Stimulated activated CD4-positive, alpha-beta T cell treated with anti-CD3 and anti-CD28 coated beads, Interleukin-1b, Interleukin-23, amount 100 ng/mL, for 4 hours (primary cell): ENCODE measurements around the gene ALK.
"Not testable (repeated sequence)": the region's sequence is repeated elsewhere in the genome, so short reads cannot be mapped to it uniquely, and the experiment has no call there.

Source experiments
- DNase-seq, 2 donors: peaks; one replicate each; pipeline ENCODE4 v3.0.0-alpha.2; 2020; ENCODE audit warnings: low read depth in 2 of 2

ALK gene

GRCh38 chr2:29841386-29842004 lies 79.9 kb downstream of the ALK start:
- DNase-seq = peak in 1 of 2 donors; percentile 0

GRCh38 chr2:29839306-29839705 lies 82.1 kb downstream of the ALK start:
- DNase-seq = no peak

GRCh38 chr2:29837925-29838324 lies 83.5 kb downstream of the ALK start:
- DNase-seq = no peak

- no peak for DNase-seq
These were observed 86.8 kb downstream of the ALK start for GRCh38 chr2:29834624-29835023.

GRCh38 chr2:29834036-29834540 lies 87.3 kb downstream of the ALK start:
- DNase-seq = no peak

- no peak for DNase-seq
These were observed 89.8 kb downstream of the ALK start for GRCh38 chr2:29831560-29831959.

GRCh38 chr2:29829841-29830240 lies 91.5 kb downstream of the ALK start:
- no peak for DNase-seq

GRCh38 chr2:29824145-29824544 lies 97.2 kb downstream of the ALK start:
- DNase-seq = not testable (repeated sequence)

- no peak for DNase-seq
These were observed 99.8 kb downstream of the ALK start for GRCh38 chr2:29821591-29821990.

- DNase-seq = no peak
These were observed 101.8 kb downstream of the ALK start for GRCh38 chr2:29819570-29819969.

GRCh38 chr2:29817801-29818680 lies 103.3 kb downstream of the ALK start:
- DNase-seq = no peak

- DNase-seq = no peak
These were observed 104.1 kb downstream of the ALK start for GRCh38 chr2:29817299-29817698.

- no peak for DNase-seq
These were observed 104.7 kb downstream of the ALK start for GRCh38 chr2:29816651-29817050.

GRCh38 chr2:29811378-29811777 lies 110.0 kb downstream of the ALK start:
- no peak for DNase-seq

GRCh38 chr2:29810956-29811355 lies 110.4 kb downstream of the ALK start:
- DNase-seq = no peak

- DNase-seq = no peak
These were observed 113.1 kb downstream of the ALK start for GRCh38 chr2:29808321-29808720.

- DNase-seq = no peak
These were observed 114.3 kb downstream of the ALK start for GRCh38 chr2:29807082-29807481.

- no peak for DNase-seq
These were observed 114.9 kb downstream of the ALK start for GRCh38 chr2:29806461-29806860.

- no peak for DNase-seq
These were observed 116.7 kb downstream of the ALK start for GRCh38 chr2:29804671-29805070.

GRCh38 chr2:29803537-29803936 lies 117.8 kb downstream of the ALK start:
- DNase-seq = no peak

GRCh38 chr2:29802986-29803385 lies 118.4 kb downstream of the ALK start:
- no peak for DNase-seq

- DNase-seq = no peak
These were observed 121.8 kb downstream of the ALK start for GRCh38 chr2:29799628-29800027.

GRCh38 chr2:29797916-29798315 lies 123.5 kb downstream of the ALK start:
- DNase-seq = no peak
